GM23338 (cell line): ENCODE measurements around the gene BIRC3. TPM values are rescaled to one million over a fixed set of nuclear protein-coding genes. Genes with fewer than 3 reads are reported as not detected.

Experiments
- ATAC-seq: fragments of 200-7000 bp; cut with Tn5 transposase; 3 replicates; pipeline ENCODE4 v1.9.1; 2020
- DNase-seq: peaks from one replicate; pipeline ENCODE4 v3.0.0-alpha.2; 2015; ENCODE audit warnings: low spot score
- H2AFZ ChIP-seq: fragments of 200-600 bp; sonication (generic); 2 replicates; pipeline ENCODE4 v1.8.0; 2016; ENCODE audit warnings: antibody characterized with exemption, mild to moderate bottlenecking, moderate library complexity
- H3F3A ChIP-seq: fragments of 200-600 bp; sonication (generic); replicated peaks from 2 replicates; pipeline ENCODE4 v1.8.0; 2017; ENCODE audit warnings: antibody characterized with exemption, mixed run types, low read depth
- H3K27ac ChIP-seq: fragments of 200-600 bp; sonication (generic); 2 replicates; pipeline ENCODE4 v1.6.1; 2016; ENCODE audit warnings: low read depth
- H3K27me3 ChIP-seq: fragments of 200-600 bp; sonication (generic); 2 replicates; pipeline ENCODE4 v1.8.0; 2016; ENCODE audit warnings: mild to moderate bottlenecking, mixed run types, moderate library complexity; ENCODE audit not compliant: insufficient read depth
- H3K36me3 ChIP-seq: fragments of 200-600 bp; sonication (generic); 2 replicates; pipeline ENCODE4 v1.8.0; 2016; ENCODE audit warnings: mild to moderate bottlenecking; ENCODE audit not compliant: insufficient read depth
- H3K4me1 ChIP-seq: fragments of 200-600 bp; sonication (generic); 2 replicates; pipeline ENCODE4 v1.8.0; 2016; ENCODE audit warnings: mild to moderate bottlenecking, moderate library complexity; ENCODE audit not compliant: insufficient read depth
- H3K4me2 ChIP-seq: fragments of 200-600 bp; sonication (generic); 2 replicates; pipeline ENCODE4 v1.7.1; 2017; ENCODE audit warnings: mixed run types
- H3K4me3 ChIP-seq: fragments of 200-600 bp; sonication (generic); 2 replicates; pipeline ENCODE4 v1.6.1; 2016; ENCODE audit warnings: mixed run types
- H3K79me2 ChIP-seq: fragments of 200-600 bp; sonication (generic); replicated peaks from 2 replicates; pipeline ENCODE4 v1.8.0; 2017; ENCODE audit warnings: mild to moderate bottlenecking; ENCODE audit not compliant: insufficient read depth
- H3K9me2 ChIP-seq: fragments of 200-600 bp; sonication (generic); 2 replicates; pipeline ENCODE4 v1.8.0; 2017; ENCODE audit not compliant: insufficient read depth
- H4K20me1 ChIP-seq: fragments of 200-600 bp; sonication (generic); replicated peaks from 2 replicates; pipeline ENCODE4 v1.8.0; 2017; ENCODE audit warnings: mild to moderate bottlenecking; ENCODE audit not compliant: insufficient read depth
- H3K27ac Mint-ChIP-seq: 2 replicates; pipeline ENCODE4 v1.8.0; 2020; ENCODE audit warnings: inconsistent platforms, mild to moderate bottlenecking, moderate library complexity, mixed read lengths
- H3K27me3 Mint-ChIP-seq: 3 replicates; pipeline ENCODE4 v1.8.0; 2022; ENCODE audit warnings: low read depth, mild to moderate bottlenecking, moderate library complexity, mixed read lengths, inconsistent platforms; ENCODE audit not compliant: insufficient read depth, poor library complexity
- H3K36me3 Mint-ChIP-seq: 3 replicates; pipeline ENCODE4 v1.8.0; 2021; ENCODE audit warnings: low read depth, mild to moderate bottlenecking, inconsistent platforms, moderate library complexity, mixed read lengths
- H3K4me1 Mint-ChIP-seq: 3 replicates; pipeline ENCODE4 v1.8.0; 2020; ENCODE audit warnings: mild to moderate bottlenecking, inconsistent platforms, mixed read lengths
- H3K4me3 Mint-ChIP-seq: 3 replicates; pipeline ENCODE4 v1.8.0; 2021; ENCODE audit warnings: moderate library complexity, mild to moderate bottlenecking, inconsistent platforms, mixed read lengths
- H3K9me3 Mint-ChIP-seq: 3 replicates; pipeline ENCODE4 v1.8.0; 2020; ENCODE audit warnings: moderate library complexity, mild to moderate bottlenecking, inconsistent platforms, mixed read lengths
- EZH2 ChIP-seq: fragments of 200-600 bp; sonication (generic); IDR thresholded peaks from one replicate; pipeline ENCODE4 v1.8.0; 2017; ENCODE audit warnings: antibody characterized with exemption, mild to moderate bottlenecking, low read depth; ENCODE audit not compliant: unreplicated experiment
- JUNB ChIP-seq: IDR thresholded peaks from one replicate; pipeline ENCODE4 v1.6.1; 2016; ENCODE audit warnings: antibody characterized with exemption; ENCODE audit not compliant: unreplicated experiment
- NANOG ChIP-seq: IDR thresholded peaks from 2 replicates; pipeline ENCODE4 v1.6.1; 2016; ENCODE audit warnings: antibody characterized with exemption, borderline replicate concordance
- POLR2AphosphoS5 ChIP-seq: IDR thresholded peaks from 2 replicates; pipeline ENCODE4 v1.6.1; 2016; ENCODE audit warnings: antibody characterized with exemption, low read depth
- STAT1 ChIP-seq: IDR thresholded peaks from one replicate; pipeline ENCODE4 v1.6.1; 2016; ENCODE audit warnings: antibody characterized with exemption; ENCODE audit not compliant: unreplicated experiment
- polyA plus RNA-seq: library from polyadenylated mRNA; unstranded; fragments of >200 nt; fragmentation: Nextera tagmentation; extraction: Ambion mirVana; gene quantifications from 2 replicates; pipeline ENCODE4 v1.2.1, GENCODE V29; 2016
- total RNA-seq: library from RNA; depleted of rRNA; stranded (reverse); fragments of >200 nt; shearing (Covaris generic); gene quantifications from 2 replicates; pipeline ENCODE4 v1.2.3, GENCODE V29; 2014
- TF ChIP-seq, protein P1 (sequence below): fragments of 250-450 bp; sonication (Bioruptor Pico); IDR thresholded peaks from 2 replicates; pipeline ENCODE4 v1.5.0; 2020; ENCODE audit warnings: mild to moderate bottlenecking, moderate library complexity
- TF ChIP-seq, protein P2 (sequence below): IDR thresholded peaks from one replicate; pipeline ENCODE4 v1.6.1; 2018; ENCODE audit warnings: antibody characterized with exemption; ENCODE audit not compliant: unreplicated experiment
- TF ChIP-seq, protein P3 (sequence below): IDR thresholded peaks from 2 replicates; pipeline ENCODE4 v1.6.1; 2016; ENCODE audit warnings: antibody characterized with exemption
- TF ChIP-seq, protein P4 (sequence below), 2 experiments: fragments of 200-600 bp in 1 of 2; sonication (generic) in 1 of 2; conservative IDR thresholded peaks; 2 replicates each; pipeline versions ENCODE4 v1.5.1 to v1.6.1; 2016 to 2017; ENCODE audit warnings: antibody characterized with exemption in 2 of 2, low read depth in 2 of 2, mild to moderate bottlenecking in 2 of 2, moderate library complexity in 1 of 2

BIRC3 gene
- total and polyA plus RNA-seq, 2 experiments from 2014 or later = 0.03 TPM; not detected in 1

DNA sequence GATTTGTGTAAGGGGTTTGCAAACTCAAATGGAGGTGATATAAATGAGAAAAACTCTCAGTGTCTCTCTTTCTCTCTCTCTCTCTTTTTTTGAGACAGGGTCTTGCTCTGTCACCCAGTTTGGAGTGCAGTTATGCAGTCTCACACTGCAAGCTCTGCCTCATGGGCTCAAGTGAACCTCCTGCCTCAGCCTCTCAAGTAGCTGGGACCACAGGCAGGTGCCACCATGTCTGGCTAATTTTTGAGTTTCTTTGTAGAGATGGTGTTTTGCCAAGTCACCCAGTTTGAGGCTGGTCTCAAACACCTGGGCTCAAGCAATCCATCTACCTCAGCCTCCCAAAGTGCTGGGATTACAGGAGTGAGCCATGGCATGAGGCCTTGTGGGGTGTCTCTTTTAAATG lies 2.9 kb downstream of the BIRC3 start (continued):
- TF ChIP-seq, protein P1, sequence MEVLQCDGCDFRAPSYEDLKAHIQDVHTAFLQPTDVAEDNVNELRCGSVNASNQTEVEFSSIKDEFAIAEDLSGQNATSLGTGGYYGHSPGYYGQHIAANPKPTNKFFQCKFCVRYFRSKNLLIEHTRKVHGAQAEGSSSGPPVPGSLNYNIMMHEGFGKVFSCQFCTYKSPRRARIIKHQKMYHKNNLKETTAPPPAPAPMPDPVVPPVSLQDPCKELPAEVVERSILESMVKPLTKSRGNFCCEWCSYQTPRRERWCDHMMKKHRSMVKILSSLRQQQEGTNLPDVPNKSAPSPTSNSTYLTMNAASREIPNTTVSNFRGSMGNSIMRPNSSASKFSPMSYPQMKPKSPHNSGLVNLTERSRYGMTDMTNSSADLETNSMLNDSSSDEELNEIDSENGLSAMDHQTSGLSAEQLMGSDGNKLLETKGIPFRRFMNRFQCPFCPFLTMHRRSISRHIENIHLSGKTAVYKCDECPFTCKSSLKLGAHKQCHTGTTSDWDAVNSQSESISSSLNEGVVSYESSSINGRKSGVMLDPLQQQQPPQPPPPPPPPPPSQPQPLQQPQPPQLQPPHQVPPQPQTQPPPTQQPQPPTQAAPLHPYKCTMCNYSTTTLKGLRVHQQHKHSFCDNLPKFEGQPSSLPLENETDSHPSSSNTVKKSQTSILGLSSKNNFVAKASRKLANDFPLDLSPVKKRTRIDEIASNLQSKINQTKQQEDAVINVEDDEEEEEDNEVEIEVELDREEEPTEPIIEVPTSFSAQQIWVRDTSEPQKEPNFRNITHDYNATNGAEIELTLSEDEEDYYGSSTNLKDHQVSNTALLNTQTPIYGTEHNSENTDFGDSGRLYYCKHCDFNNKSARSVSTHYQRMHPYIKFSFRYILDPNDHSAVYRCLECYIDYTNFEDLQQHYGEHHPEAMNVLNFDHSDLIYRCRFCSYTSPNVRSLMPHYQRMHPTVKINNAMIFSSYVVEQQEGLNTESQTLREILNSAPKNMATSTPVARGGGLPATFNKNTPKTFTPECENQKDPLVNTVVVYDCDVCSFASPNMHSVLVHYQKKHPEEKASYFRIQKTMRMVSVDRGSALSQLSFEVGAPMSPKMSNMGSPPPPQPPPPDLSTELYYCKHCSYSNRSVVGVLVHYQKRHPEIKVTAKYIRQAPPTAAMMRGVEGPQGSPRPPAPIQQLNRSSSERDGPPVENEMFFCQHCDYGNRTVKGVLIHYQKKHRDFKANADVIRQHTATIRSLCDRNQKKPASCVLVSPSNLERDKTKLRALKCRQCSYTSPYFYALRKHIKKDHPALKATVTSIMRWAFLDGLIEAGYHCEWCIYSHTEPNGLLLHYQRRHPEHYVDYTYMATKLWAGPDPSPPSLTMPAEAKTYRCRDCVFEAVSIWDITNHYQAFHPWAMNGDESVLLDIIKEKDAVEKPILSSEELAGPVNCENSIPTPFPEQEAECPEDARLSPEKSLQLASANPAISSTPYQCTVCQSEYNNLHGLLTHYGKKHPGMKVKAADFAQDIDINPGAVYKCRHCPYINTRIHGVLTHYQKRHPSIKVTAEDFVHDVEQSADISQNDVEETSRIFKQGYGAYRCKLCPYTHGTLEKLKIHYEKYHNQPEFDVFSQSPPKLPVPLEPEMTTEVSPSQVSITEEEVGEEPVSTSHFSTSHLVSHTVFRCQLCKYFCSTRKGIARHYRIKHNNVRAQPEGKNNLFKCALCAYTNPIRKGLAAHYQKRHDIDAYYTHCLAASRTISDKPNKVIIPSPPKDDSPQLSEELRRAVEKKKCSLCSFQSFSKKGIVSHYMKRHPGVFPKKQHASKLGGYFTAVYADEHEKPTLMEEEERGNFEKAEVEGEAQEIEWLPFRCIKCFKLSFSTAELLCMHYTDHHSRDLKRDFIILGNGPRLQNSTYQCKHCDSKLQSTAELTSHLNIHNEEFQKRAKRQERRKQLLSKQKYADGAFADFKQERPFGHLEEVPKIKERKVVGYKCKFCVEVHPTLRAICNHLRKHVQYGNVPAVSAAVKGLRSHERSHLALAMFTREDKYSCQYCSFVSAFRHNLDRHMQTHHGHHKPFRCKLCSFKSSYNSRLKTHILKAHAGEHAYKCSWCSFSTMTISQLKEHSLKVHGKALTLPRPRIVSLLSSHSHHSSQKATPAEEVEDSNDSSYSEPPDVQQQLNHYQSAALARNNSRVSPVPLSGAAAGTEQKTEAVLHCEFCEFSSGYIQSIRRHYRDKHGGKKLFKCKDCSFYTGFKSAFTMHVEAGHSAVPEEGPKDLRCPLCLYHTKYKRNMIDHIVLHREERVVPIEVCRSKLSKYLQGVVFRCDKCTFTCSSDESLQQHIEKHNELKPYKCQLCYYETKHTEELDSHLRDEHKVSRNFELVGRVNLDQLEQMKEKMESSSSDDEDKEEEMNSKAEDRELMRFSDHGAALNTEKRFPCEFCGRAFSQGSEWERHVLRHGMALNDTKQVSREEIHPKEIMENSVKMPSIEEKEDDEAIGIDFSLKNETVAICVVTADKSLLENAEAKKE (CRISPR knock-in tag) = no peak
- no peak for TF ChIP-seq EZH2
- TF ChIP-seq POLR2AphosphoS5 = no peak

DNA sequence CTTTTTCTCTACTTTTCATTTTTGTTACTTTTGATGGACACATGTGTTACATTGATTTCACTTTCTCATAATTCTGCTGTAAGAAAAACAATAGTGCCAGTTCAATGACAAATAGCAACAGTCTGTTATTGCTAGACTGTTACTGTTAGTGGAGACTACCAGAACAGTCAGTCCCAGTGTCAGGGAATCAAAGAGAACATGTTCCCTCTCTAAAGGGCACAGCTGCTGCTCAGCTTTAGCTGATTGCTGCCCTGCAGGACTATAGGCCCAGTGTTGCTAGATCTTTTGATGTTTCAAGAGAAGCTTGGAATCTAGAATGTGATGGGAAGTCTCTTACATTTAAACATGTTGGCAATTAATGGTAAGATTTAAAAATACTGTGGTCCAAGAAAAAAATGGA lies 3.4 kb downstream of the BIRC3 start:
- H2AFZ ChIP-seq = no peak overlapping the region

More for the DNA sequence above, 3.4 kb downstream of the BIRC3 start:
- no peaks in the 10 kb centered on the region for H3K36me3 ChIP-seq
- no peak for ATAC-seq
- H3K9me2 ChIP-seq = no peaks in the 10 kb centered on the region
- DNase-seq = no peak
- H4K20me1 ChIP-seq = no peaks in the 10 kb centered on the region
- no peak overlapping the region for H3K4me2 ChIP-seq
- H3K79me2 ChIP-seq = no peaks in the 10 kb centered on the region
- H3K36me3 Mint-ChIP-seq = no peaks in the 10 kb centered on the region
- no peaks in the 10 kb centered on the region for H3F3A ChIP-seq
- H3K4me1 ChIP-seq = no peaks in the 10 kb centered on the region
- peaks cover 8% of the 10 kb centered on the region for H3K4me1 Mint-ChIP-seq
- peaks cover 4% of the 10 kb centered on the region; the same call in 1 of the 2 replicates for H3K27me3 ChIP-seq
- H3K27ac Mint-ChIP-seq = no peak overlapping the region
- TF ChIP-seq POLR2AphosphoS5 = no peak
- TF ChIP-seq NANOG = no peak
- TF ChIP-seq STAT1 = no peak
- TF ChIP-seq, protein P2, sequence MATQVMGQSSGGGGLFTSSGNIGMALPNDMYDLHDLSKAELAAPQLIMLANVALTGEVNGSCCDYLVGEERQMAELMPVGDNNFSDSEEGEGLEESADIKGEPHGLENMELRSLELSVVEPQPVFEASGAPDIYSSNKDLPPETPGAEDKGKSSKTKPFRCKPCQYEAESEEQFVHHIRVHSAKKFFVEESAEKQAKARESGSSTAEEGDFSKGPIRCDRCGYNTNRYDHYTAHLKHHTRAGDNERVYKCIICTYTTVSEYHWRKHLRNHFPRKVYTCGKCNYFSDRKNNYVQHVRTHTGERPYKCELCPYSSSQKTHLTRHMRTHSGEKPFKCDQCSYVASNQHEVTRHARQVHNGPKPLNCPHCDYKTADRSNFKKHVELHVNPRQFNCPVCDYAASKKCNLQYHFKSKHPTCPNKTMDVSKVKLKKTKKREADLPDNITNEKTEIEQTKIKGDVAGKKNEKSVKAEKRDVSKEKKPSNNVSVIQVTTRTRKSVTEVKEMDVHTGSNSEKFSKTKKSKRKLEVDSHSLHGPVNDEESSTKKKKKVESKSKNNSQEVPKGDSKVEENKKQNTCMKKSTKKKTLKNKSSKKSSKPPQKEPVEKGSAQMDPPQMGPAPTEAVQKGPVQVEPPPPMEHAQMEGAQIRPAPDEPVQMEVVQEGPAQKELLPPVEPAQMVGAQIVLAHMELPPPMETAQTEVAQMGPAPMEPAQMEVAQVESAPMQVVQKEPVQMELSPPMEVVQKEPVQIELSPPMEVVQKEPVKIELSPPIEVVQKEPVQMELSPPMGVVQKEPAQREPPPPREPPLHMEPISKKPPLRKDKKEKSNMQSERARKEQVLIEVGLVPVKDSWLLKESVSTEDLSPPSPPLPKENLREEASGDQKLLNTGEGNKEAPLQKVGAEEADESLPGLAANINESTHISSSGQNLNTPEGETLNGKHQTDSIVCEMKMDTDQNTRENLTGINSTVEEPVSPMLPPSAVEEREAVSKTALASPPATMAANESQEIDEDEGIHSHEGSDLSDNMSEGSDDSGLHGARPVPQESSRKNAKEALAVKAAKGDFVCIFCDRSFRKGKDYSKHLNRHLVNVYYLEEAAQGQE = no peak
- TF ChIP-seq, protein P3, sequence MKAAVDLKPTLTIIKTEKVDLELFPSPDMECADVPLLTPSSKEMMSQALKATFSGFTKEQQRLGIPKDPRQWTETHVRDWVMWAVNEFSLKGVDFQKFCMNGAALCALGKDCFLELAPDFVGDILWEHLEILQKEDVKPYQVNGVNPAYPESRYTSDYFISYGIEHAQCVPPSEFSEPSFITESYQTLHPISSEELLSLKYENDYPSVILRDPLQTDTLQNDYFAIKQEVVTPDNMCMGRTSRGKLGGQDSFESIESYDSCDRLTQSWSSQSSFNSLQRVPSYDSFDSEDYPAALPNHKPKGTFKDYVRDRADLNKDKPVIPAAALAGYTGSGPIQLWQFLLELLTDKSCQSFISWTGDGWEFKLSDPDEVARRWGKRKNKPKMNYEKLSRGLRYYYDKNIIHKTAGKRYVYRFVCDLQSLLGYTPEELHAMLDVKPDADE = no peak
- TF ChIP-seq JUNB = no peak
- TF ChIP-seq, protein P4, sequence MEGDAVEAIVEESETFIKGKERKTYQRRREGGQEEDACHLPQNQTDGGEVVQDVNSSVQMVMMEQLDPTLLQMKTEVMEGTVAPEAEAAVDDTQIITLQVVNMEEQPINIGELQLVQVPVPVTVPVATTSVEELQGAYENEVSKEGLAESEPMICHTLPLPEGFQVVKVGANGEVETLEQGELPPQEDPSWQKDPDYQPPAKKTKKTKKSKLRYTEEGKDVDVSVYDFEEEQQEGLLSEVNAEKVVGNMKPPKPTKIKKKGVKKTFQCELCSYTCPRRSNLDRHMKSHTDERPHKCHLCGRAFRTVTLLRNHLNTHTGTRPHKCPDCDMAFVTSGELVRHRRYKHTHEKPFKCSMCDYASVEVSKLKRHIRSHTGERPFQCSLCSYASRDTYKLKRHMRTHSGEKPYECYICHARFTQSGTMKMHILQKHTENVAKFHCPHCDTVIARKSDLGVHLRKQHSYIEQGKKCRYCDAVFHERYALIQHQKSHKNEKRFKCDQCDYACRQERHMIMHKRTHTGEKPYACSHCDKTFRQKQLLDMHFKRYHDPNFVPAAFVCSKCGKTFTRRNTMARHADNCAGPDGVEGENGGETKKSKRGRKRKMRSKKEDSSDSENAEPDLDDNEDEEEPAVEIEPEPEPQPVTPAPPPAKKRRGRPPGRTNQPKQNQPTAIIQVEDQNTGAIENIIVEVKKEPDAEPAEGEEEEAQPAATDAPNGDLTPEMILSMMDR (conservative IDR thresholded peaks at IDR 0.05; ENCODE audit: low read depth in 2 of 2) = no peak
- no peak overlapping the region for H3K4me3 Mint-ChIP-seq
- H3K9me3 Mint-ChIP-seq = no peaks in the 10 kb centered on the region; the same call in 2 of the 3 replicates
- no peak overlapping the region for H3K4me3 ChIP-seq
- peaks cover 5% of the 10 kb centered on the region for H3K27me3 Mint-ChIP-seq
- no peak overlapping the region for H3K27ac ChIP-seq
